CD4-positive, alpha-beta T cell treated with Interleukin-17A for 1 hour (primary cell): ENCODE results near the gene PPP4R2.
"Not testable (repeated sequence)": the region's sequence is repeated elsewhere in the genome, so short reads cannot be mapped to it uniquely, and the experiment has no call there.

Experiments used
- DNase-seq: peaks from one replicate; pipeline ENCODE4 v3.0.0-alpha.2; 2020

Gene PPP4R2

DNA sequence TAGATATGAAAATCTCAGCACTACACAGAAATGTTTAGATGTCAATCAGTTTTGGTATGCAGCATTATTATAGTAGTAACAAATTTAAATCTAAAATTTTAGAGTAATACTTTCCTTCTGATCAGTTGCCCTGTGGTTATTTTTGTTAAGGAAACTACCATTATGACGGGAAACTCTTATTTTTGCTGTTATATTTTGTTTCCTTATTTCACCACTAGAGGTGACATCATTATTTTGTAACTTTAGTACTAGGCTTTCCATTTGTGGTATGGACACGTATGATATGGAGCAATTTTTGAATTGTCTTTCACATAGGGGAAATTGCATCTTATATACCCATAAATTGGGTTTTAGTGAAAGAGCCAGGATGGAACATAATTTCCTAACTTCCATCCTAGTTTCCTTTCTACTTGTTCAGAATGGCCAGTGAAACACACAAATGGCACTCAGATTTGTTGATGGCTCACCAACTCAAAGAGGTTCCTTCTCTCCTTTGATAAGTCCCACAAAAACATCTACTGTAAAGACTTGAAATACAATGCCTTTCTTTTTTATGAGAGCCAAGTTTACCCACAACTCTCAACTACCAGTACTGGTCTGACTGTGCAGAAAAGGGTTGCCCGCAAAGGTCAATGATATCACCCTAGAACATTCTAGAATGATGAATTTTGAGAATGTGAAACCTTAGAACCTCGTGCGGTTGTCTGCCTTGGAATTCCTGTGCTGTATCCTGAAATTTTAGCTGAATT is 19.4 kb upstream of the PPP4R2 start:
- peak; percentile 30 for DNase-seq

DNA sequence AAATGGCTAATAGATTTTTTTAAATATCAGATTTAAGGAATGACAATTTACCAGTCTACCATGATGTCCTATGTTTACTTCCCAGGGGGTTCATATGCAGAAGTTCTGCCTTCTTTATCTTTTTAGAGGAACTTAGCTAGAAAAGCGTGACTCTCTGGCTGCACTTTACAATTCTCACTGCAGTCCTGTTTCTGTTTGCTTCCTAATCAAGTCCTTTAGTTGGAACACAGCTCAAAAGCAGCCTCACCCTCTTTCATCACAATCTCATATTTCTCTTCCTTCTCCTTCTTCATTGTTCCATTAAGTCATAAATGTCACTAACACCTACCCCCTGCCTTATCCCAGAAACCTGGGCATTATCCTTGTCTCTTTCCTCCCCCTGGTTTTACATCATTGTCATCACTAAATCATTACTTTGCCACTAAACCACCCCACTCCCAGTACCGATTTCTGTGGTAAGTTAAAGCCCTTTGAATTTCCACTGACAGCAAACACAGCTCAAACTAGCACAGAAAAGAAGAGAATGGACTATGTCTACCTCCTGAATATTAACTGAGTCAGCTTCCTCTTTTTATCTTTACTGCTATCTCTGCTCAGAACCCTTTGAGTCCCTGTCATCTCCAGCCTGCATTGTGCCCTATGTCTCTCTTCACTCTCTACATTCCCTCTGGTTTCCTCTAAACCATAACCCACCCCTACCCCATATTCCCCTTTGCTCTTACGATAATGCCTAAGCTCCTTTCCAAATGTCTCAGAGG is 13.8 kb upstream of the PPP4R2 start:
- no peak for DNase-seq

GRCh38 chr3:72985576-72985975 is 11.0 kb upstream of the PPP4R2 start:
- DNase-seq, result no peak

DNA sequence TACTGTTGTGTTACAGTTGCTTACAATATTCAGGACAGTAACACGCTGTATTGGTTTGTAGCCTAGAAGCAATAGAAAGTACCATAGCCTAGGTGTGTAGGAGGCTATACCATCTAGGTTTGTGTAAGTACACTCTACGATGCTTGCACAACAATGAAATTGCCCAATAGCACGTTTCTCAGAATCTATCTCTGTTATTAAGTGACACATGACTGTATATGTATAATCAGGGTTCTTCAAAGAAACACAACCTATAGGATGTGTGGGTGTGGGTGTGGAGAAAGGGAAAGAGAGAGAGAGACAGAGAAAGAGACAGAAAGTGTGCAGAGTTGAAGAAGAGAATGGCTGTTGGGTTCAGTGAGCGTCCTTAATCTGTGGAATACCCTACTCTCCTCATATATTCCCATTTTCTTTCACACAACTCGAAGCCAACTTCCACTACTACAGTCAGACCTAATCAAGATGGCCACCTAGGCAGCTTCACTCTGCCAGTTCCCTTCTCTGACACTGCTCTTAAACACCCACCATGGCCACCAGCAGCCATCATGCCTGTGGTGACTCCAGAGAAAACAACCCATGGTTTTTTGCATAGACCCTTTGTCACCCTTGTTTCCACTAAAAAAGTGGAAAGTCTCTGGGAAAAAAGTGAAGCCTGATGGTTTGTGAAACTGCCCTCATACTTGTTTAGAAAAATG is 5.8 kb upstream of the PPP4R2 start:
- DNase-seq, result no peak

- DNase-seq, result no peak
Measured at GRCh38 chr3:72991522-72991921, 5.1 kb upstream of the PPP4R2 start.

DNA sequence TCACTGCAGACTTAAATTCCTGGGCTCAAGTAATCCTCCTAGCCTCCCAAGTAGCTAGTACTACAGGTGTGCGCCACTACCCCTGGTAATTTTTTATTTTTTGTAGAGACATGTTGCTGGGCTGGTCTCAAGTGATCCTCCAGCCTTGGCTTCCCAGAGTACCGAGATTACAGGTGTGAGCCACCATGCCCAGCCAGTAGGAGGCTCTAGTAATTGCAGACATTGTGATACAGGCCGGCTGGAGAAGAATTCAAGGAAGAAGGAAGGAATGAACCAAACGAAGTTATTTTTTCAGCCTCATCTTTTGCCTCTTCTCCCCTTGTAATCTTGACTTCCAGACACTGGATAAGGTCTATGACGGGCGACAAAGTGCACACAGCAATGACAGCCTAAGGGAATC is 3.2 kb upstream of the PPP4R2 start:
- DNase-seq, result no peak

- no peak for DNase-seq
Measured at GRCh38 chr3:72995337-72995736, 1.3 kb upstream of the PPP4R2 start.

GRCh38 chr3:72996121-72996472 is 514 bp upstream of the PPP4R2 start:
- DNase-seq, result no peak

GRCh38 chr3:72997421-72997961 is 880 bp downstream of the PPP4R2 start:
- DNase-seq, result peak; percentile 68

- DNase-seq, result no peak
Measured at GRCh38 chr3:72998466-72998865, 1.9 kb downstream of the PPP4R2 start.

GRCh38 chr3:72999951-73000350 is 3.3 kb downstream of the PPP4R2 start:
- peak; percentile 29 for DNase-seq

- DNase-seq, result not testable (repeated sequence)
Measured at GRCh38 chr3:73003050-73003449, 6.4 kb downstream of the PPP4R2 start.

DNA sequence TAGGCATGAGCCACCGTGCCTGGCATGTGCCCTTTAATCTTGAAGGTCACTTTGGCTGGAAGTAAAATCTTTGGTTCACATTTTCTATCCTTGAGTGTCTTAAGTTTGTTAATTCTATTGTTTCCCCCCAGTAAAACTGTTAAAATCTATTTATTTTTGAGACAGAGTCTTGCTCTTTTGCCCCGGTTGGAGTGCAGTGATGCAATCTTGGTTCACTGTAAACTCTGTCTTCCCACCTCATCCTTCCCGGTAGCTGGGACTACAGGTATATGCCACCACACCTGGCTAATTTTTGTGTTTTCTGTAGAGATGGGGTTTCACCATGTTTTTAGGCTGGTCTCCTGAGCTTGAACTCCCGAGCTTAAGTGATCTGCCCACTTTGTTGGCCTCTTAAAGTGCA is 7.7 kb downstream of the PPP4R2 start:
- no peak for DNase-seq

DNA sequence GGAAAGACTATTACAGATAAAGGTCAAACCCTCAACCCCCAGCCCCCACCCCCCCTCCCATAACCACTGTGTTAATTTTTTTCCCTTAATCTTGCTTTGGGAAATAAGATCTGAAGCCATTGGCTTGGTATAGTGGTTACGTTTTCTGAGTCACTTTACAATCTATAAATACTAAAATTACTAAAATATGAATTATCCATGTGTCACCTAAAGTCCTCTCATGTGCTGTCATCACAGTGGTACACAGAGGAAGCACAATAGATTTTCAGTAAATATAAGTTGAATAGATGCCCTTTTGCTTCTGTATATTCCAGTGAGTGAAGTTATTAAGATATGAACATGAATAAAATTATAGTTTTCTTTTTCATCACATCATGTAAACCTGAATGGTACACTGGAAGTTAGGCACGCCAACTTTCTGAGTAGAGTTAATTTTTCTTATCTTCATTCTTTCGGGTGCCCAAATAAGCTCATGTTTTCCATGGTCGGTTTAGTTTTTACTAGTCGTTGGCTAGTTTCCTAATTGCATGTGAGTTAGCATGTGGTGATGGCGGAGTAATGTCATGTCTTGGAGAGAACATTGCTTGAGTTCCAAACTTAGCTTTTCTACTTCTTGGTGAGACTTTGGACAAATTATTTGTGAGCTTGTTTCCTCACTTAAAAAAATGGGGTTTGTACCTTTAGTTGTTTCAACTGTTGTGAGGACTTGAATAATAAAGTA is 11.5 kb downstream of the PPP4R2 start:
- no peak for DNase-seq

GRCh38 chr3:73009008-73009407 is 12.4 kb downstream of the PPP4R2 start:
- DNase-seq, result no peak

DNA sequence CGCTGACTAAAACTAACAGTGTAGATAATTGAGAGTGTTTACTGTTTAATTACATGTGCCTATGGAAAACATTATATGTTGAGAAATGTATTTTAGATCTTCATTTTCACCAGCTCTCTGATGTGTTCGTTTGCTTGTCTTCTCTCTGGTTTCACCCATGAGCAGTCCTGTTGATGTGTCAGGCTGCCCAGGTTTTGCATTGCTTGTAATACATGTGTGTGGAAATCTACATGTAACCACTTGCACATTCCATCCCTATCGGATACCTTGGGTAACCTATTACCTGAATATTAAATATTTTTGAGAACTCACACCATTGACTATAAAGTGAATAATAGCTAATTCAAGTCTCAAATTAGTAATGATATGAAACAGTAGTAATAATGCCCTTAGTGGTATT is 13.1 kb downstream of the PPP4R2 start:
- DNase-seq, result no peak

DNA sequence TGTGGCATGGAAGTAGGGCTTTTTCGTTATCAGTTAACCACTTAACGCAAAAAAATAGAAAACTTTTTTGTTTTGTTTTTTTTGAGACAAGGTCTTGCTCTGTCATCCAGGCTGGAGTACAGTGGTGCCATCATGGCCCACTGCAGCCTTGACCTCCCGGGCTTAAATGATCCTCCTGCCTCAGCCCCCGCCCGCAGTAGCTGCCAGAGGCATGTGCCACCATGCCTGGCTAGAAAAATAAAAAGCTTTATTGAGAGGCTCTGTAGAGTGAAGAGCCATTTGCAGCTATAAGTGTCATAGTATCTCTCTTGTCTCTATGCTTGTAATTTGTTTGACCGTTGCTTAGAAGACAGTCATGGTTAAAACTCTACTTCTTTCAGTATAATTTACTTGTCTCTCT is 13.5 kb downstream of the PPP4R2 start:
- no peak for DNase-seq

GRCh38 chr3:73018298-73018697 is 21.7 kb downstream of the PPP4R2 start:
- DNase-seq, result no peak

- no peak for DNase-seq
Measured at GRCh38 chr3:73018790-73019441, 22.3 kb downstream of the PPP4R2 start.

- no peak for DNase-seq
Measured at GRCh38 chr3:73021301-73021835, 24.8 kb downstream of the PPP4R2 start.

- DNase-seq, result no peak
Measured at GRCh38 chr3:73024836-73025235, 28.2 kb downstream of the PPP4R2 start.

GRCh38 chr3:73026111-73026759 is 29.6 kb downstream of the PPP4R2 start:
- no peak for DNase-seq
